GM12878 (cell line): Measurements from ENCODE around the gene COL3A1. TPM values are rescaled to one million over a fixed set of nuclear protein-coding genes. Genes with fewer than 3 reads are reported as not detected.
A peak's percentile ranks its signal among the peaks of the same experiment; 100 is the strongest.

ENCODE experiments used
- ATAC-seq: fragments of 200-7000 bp; cut with Tn5 transposase; 3 replicates; pipeline ENCODE4 v1.9.1; 2020; ENCODE audit warnings: mild to moderate bottlenecking, moderate library complexity
- BruUV-seq: library from RNA; stranded (reverse); fragments of 400-500 nt; replicated peaks from 2 replicates; lab custom pipeline; 2021; lab: Mats Ljungman, UMichigan
- CTCF ChIA-PET: fragments of 300-600 bp; sonication (Branson Sonifier 250); formaldehyde crosslinking; extraction: SDS; loops from one replicate; lab custom pipeline; 2021; ENCODE audit warnings: inconsistent platforms; lab: Yijun Ruan, JAX
- POLR2A ChIA-PET: fragments of 350-600 bp; formaldehyde crosslinking; extraction: SDS; loops from one replicate; lab custom pipeline; 2021; ENCODE audit warnings: inconsistent platforms; lab: Charles Lee
- RAD21 ChIA-PET: fragments of 300-600 bp; sonication (Branson Sonifier 250); formaldehyde crosslinking; loops from one replicate; lab custom pipeline; 2023; ENCODE audit warnings: antibody characterized with exemption; ENCODE audit not compliant: unreplicated experiment; lab: Charles Lee
- SMC1A ChIA-PET: fragments of 300-600 bp; sonication (Branson Sonifier 250); formaldehyde crosslinking; loops from one replicate; lab custom pipeline; 2023; ENCODE audit not compliant: unreplicated experiment, uncharacterized antibody; lab: Charles Lee
- DNase-seq: peaks from one replicate; pipeline ENCODE4 v3.0.0-alpha.2; 2011; ENCODE audit warnings: low read depth, low spot score
- FAIRE-seq: peaks from 3 replicates; lab custom pipeline; 2011; peaks lifted over from hg19 to GRCh38; lab: Jason Lieb, UNC
- H2AFZ ChIP-seq: 2 replicates; pipeline ENCODE4 v1.6.0; 2011; ENCODE audit warnings: low read depth, low read length, control low read depth; ENCODE audit not compliant: control insufficient read depth
- H3K27ac ChIP-seq: 2 replicates; pipeline ENCODE4 v1.5.1; 2011; ENCODE audit warnings: control low read depth; ENCODE audit not compliant: control insufficient read depth, insufficient read depth
- H3K27me3 ChIP-seq, 2 experiments: replicated peaks in 1 of 2; 2 replicates each; pipeline versions ENCODE4 v1.6.0 to v1.6.1; 2011; ENCODE audit warnings: low read length in 1 of 2; ENCODE audit not compliant: control insufficient read depth in 2 of 2, insufficient read depth in 2 of 2
- H3K36me3 ChIP-seq, 2 experiments: 2 replicates each; pipeline ENCODE4 v1.5.1; 2011; ENCODE audit warnings: low read length in 1 of 2; ENCODE audit not compliant: control insufficient read depth in 2 of 2, insufficient read depth in 2 of 2
- H3K4me1 ChIP-seq: 2 replicates; pipeline ENCODE4 v1.6.1; 2011; ENCODE audit warnings: mild to moderate bottlenecking, low read length, moderate library complexity, mixed read lengths; ENCODE audit not compliant: control insufficient read depth, insufficient read depth
- H3K4me2 ChIP-seq: 2 replicates; pipeline ENCODE4 v1.6.0; 2011; ENCODE audit warnings: control low read depth; ENCODE audit not compliant: control insufficient read depth, insufficient read depth
- H3K4me3 ChIP-seq: fragments of 200-600 bp; sonication (generic); 2 replicates; pipeline ENCODE4 v1.5.1; 2016
- H3K79me2 ChIP-seq: 2 replicates; pipeline ENCODE4 v1.6.0; 2011; ENCODE audit warnings: low read length; ENCODE audit not compliant: control insufficient read depth, insufficient read depth
- H3K9ac ChIP-seq: 2 replicates; pipeline ENCODE4 v1.8.0; 2011; ENCODE audit warnings: low read length, control low read depth, mixed read lengths; ENCODE audit not compliant: control insufficient read depth, insufficient read depth
- H3K9me3 ChIP-seq: replicated peaks from 3 replicates; pipeline ENCODE4 v1.5.1; 2011; ENCODE audit warnings: mild to moderate bottlenecking, low read length; ENCODE audit not compliant: control insufficient read depth, insufficient read depth
- H4K20me1 ChIP-seq: 2 replicates; pipeline ENCODE4 v1.6.0; 2011; ENCODE audit not compliant: control insufficient read depth, insufficient read depth
- CHD4 ChIP-seq: fragments of 200-600 bp; sonication (generic); IDR thresholded peaks from 2 replicates; pipeline ENCODE4 v1.6.1; 2016; ENCODE audit warnings: mild to moderate bottlenecking
- ESRRA ChIP-seq: IDR thresholded peaks from 2 replicates; pipeline ENCODE4 v1.6.1; 2012; ENCODE audit warnings: mild to moderate bottlenecking, low read length, improper control_type of control experiment
- KLF5 ChIP-seq: fragments of 450-650 bp; IDR thresholded peaks from 2 replicates; pipeline ENCODE4 v1.6.1; 2014; ENCODE audit warnings: mild to moderate bottlenecking; ENCODE audit not compliant: partially characterized antibody
- LARP7 ChIP-seq: fragments of 450-650 bp; IDR thresholded peaks from 2 replicates; pipeline ENCODE4 v1.6.1; 2017; ENCODE audit warnings: mild to moderate bottlenecking
- YBX1 ChIP-seq: fragments of 450-650 bp; IDR thresholded peaks from 2 replicates; pipeline ENCODE4 v1.6.1; 2016; ENCODE audit warnings: antibody characterized with exemption
- WGBS: methylation state at CpG from one replicate; pipeline ENCODE4 v1.1.6; 2016; ENCODE audit warnings: low lambda C conversion rate; ENCODE audit not compliant: insufficient replicate concordance, insufficient coverage; ENCODE audit errors: missing lambda C conversion rate; 5-methylcytosine and 5-hydroxymethylcytosine counted together
- in situ Hi-C: fragments of 300-500 bp; cut with MboI; formaldehyde crosslinking; loops from 9 replicates; pipeline ENCODE4 v1.14.3; 2018; ENCODE audit warnings: mixed read lengths
- intact Hi-C: fragments of 100-400 bp; cut with micrococcal nuclease; formaldehyde crosslinking; loops from one replicate; pipeline ENCODE4 v1.14.2; 2022; ENCODE audit not compliant: unreplicated experiment
- polyA plus RNA-seq, 11 experiments: library from polyadenylated mRNA; depleted of rRNA in 4 of 11; unstranded in 6 of 11; stranded (reverse) in 5 of 11; fragments of >200 nt; fragmentation: Nextera tagmentation in 4 of 11; fragmentation: Illumina TruSeq in 1 of 11; extraction: Ambion mirVana in 4 of 11; extraction: Trizol in 1 of 11; gene quantifications; 1 replicate in 1 of 11; 2 replicates in 10 of 11; pipeline versions ENCODE4 v1.2.1 to v1.2.3, GENCODE V29; 2011 to 2016; ENCODE audit warnings: inconsistent platforms in 2 of 11, missing spikeins in 2 of 11, low read depth in 1 of 11
- total RNA-seq, 4 experiments: library from RNA; depleted of rRNA in 3 of 4; stranded (reverse); fragments of >200 nt in 3 of 4; fragmentation: Illumina TruSeq in 1 of 4; extraction: Trizol in 1 of 4; gene quantifications; 2 replicates each; pipeline versions ENCODE4 v1.2.1 to v1.2.3, GENCODE V29; 2013 to 2021
- TF ChIP-seq, protein P1 (sequence below): IDR thresholded peaks from 2 replicates; pipeline ENCODE4 v1.6.1; 2011; ENCODE audit warnings: low read depth, mild to moderate bottlenecking, low read length, moderate library complexity, borderline replicate concordance; ENCODE audit errors: extremely low read depth
- TF ChIP-seq, protein P2 (sequence below), 3 experiments: IDR thresholded peaks in 2 of 3; conservative IDR thresholded peaks in 1 of 3; 2 replicates each; pipeline ENCODE4 v1.5.1; 2011; ENCODE audit warnings: low read depth in 3 of 3, low read length in 3 of 3, mild to moderate bottlenecking in 3 of 3, control low read depth in 2 of 3, moderate library complexity in 2 of 3, inconsistent platforms in 1 of 3, mixed read lengths in 1 of 3; ENCODE audit not compliant: control insufficient read depth in 2 of 3, insufficient read depth in 1 of 3; ENCODE audit errors: extremely low read depth in 1 of 3

Gene COL3A1
- total and polyA plus RNA-seq, 10 of the 15 experiments (the other 5 are each of a cell fraction or from before 2014, with no cell fraction given): 0.04 to 0.67 (median 0.10) TPM; not detected in 2

DNA sequence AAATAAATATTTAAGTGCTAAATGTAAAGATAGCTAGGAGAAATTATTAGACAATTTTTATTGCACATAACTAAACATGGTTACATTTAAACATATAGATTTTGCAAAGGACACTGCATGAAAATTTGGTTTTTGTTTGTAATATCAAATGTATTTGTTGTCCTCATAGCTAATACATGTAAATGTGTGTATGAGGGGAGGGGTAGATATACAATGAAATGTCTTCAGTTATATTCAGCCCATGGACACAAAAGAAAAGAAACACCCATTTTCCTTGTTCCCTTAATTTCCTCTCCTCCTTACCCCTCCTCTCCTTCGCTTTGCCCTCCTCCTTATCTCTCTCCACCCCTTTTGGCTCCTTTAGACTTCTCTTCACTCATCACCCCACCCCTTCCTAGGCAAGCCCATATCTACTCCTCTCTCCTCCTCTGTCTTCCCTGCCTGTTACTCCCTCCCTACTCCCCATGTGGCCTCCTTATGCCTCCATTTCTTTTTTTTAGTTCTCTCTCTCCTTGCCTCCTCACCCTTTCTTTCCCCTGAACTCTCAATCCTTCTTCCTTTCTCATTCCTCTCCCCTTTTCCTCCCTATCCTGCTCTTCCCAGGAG is 1.4 kb downstream of the COL3A1 start:
- in situ Hi-C loops: no loop called here
- H3K9me3 ChIP-seq: no peaks in the 10 kb centered on the region
- intact Hi-C loops: no loop called here
- H3K27ac ChIP-seq: no peak overlapping the region
- H3K79me2 ChIP-seq: no peaks in the 10 kb centered on the region
- ChIA-PET SMC1A (interaction anchor here (0.6 to 9.9 kb wide), 7 partner anchors 8 to 468 kb away, joined by 3 to 172 read pairs (median 4); no protein-coding TSS in a partner anchor), POLR2A (interaction anchor here (1.1 kb wide), 1 partner anchor 8 kb away, joined by 3 read pairs; no protein-coding TSS in a partner anchor), CTCF (interaction anchor here (0.7 to 2.6 kb wide), 6 partner anchors 8 to 452 kb away, joined by 3 to 20 read pairs (median 6); no protein-coding TSS in a partner anchor), RAD21 (interaction anchor here (1.3 to 4.5 kb wide), 3 partner anchors 8 to 451 kb away, joined by 3 to 54 read pairs (median 4); no protein-coding TSS in a partner anchor)
- no peaks in the 10 kb centered on the region for H3K27me3 ChIP-seq
- H3K4me3 ChIP-seq: no peak overlapping the region
- DNase-seq (no peak), FAIRE-seq (no peak), ATAC-seq (no peak)
- no peaks in the 10 kb centered on the region for H3K4me1 ChIP-seq
- no TSS peak for BruUV-seq
- H3K4me2 ChIP-seq: no peak overlapping the region
- H2AFZ ChIP-seq: no peak overlapping the region
- H4K20me1 ChIP-seq: no peaks in the 10 kb centered on the region
- H3K9ac ChIP-seq: no peak overlapping the region
- WGBS: 0% methylated on average over 1 of the region's 1 CpG
- TF ChIP-seq CHD4 (no peak), KLF5 (no peak), LARP7 (no peak), ESRRA (no peak), YBX1 (0 out of 2 replicates have a peak, but pooled peaks have one; percentile 32)
- TF ChIP-seq, protein P1, sequence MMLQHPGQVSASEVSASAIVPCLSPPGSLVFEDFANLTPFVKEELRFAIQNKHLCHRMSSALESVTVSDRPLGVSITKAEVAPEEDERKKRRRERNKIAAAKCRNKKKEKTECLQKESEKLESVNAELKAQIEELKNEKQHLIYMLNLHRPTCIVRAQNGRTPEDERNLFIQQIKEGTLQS: no peak
- TF ChIP-seq, protein P2, sequence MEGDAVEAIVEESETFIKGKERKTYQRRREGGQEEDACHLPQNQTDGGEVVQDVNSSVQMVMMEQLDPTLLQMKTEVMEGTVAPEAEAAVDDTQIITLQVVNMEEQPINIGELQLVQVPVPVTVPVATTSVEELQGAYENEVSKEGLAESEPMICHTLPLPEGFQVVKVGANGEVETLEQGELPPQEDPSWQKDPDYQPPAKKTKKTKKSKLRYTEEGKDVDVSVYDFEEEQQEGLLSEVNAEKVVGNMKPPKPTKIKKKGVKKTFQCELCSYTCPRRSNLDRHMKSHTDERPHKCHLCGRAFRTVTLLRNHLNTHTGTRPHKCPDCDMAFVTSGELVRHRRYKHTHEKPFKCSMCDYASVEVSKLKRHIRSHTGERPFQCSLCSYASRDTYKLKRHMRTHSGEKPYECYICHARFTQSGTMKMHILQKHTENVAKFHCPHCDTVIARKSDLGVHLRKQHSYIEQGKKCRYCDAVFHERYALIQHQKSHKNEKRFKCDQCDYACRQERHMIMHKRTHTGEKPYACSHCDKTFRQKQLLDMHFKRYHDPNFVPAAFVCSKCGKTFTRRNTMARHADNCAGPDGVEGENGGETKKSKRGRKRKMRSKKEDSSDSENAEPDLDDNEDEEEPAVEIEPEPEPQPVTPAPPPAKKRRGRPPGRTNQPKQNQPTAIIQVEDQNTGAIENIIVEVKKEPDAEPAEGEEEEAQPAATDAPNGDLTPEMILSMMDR (IDR thresholded peaks at IDR 0.05 in 2 of 3, conservative IDR thresholded peaks at IDR 0.05 in 1 of 3; ENCODE audit: control insufficient read depth in 2 of 3, extremely low read depth in 1 of 3, insufficient read depth in 1 of 3, low read depth in 3 of 3, low read length in 3 of 3): no peak
- no peaks in the 10 kb centered on the region for H3K36me3 ChIP-seq
